ENCODE measurements around the gene UTP15. TPM values are rescaled to one million over a fixed set of nuclear protein-coding genes. Genes with fewer than 3 reads are reported as not detected.

UTP15 gene
- total RNA-seq, 4 donors from 2014 or later, result 24.9 to 51.0 (median 33.3) TPM

- ATAC-seq (ENCODE audit: low FRiP score) (no peak), DNase-seq (ENCODE audit: low spot score) (no peak)
- TF ChIP-seq, protein P1, sequence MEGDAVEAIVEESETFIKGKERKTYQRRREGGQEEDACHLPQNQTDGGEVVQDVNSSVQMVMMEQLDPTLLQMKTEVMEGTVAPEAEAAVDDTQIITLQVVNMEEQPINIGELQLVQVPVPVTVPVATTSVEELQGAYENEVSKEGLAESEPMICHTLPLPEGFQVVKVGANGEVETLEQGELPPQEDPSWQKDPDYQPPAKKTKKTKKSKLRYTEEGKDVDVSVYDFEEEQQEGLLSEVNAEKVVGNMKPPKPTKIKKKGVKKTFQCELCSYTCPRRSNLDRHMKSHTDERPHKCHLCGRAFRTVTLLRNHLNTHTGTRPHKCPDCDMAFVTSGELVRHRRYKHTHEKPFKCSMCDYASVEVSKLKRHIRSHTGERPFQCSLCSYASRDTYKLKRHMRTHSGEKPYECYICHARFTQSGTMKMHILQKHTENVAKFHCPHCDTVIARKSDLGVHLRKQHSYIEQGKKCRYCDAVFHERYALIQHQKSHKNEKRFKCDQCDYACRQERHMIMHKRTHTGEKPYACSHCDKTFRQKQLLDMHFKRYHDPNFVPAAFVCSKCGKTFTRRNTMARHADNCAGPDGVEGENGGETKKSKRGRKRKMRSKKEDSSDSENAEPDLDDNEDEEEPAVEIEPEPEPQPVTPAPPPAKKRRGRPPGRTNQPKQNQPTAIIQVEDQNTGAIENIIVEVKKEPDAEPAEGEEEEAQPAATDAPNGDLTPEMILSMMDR (IDR thresholded peaks at IDR 0.05), result no peak
Measured at GRCh38 chr5:73623060-73623459, 57.5 kb downstream of the UTP15 start.

DNA sequence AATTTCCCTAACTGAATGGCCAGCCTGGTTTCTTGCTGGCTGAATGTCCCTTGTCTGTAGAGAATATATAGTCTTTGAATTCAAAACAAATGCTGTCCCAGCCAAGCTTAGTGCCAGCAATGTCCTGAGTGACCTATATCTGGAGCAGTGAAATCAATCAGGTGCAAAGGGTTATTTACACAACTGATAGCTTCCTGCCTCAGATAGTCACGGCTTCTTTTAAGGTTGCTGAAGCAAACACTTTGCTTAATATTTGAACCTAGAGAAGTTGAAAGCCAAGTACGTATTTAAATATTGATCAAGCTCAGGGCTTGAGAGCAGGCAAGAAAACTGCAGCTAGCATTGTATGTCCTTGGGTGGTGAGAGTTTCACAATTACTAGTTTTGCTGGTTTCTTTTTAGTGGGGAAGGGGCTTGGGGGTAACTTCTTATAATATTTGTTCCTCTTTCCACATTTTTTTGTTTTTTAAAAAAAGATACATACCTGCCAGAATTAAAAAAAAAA is 58.4 kb downstream of the UTP15 start:
- TF ChIP-seq, protein P1 (IDR thresholded peaks at IDR 0.05), result no peak
- ATAC-seq (ENCODE audit: low FRiP score), result no peak

DNA sequence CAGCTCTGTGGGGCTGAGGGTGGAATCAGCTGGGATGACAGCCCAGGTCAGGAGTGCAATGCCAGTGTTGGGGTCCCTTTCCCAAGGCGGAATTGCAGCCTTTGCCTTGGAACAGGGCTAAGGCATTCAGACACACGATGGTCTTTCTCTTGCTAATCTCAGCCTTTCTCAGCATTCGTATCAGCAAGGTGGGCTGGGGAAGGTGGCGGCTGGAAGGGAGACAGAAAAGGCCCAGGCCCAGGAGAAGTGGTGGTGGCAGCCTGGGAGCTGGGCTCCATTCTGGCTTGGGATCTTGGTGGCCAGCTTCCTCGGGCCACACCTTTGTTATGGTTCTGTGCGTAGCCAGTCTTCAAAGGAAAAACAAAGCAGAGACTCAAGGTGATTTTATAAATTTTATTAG is 59.3 kb downstream of the UTP15 start:
- TF ChIP-seq, protein P1 (IDR thresholded peaks at IDR 0.05), result no peak
- ATAC-seq (ENCODE audit: low FRiP score) (no peak), DNase-seq (ENCODE audit: low spot score) (no peak)

More for the DNA sequence above, 58.4 kb downstream of the UTP15 start:
- no peak for DNase-seq (ENCODE audit: low spot score)

- TF ChIP-seq, protein P1 (IDR thresholded peaks at IDR 0.05), result no peak
- ATAC-seq (ENCODE audit: low FRiP score) (peak; percentile 32), DNase-seq (ENCODE audit: low spot score) (no peak)
Measured at GRCh38 chr5:73625372-73625943, 59.9 kb downstream of the UTP15 start.

- DNase-seq (ENCODE audit: low spot score) (no peak), ATAC-seq (ENCODE audit: low FRiP score) (peak; percentile 87)
- TF ChIP-seq, protein P1 (IDR thresholded peaks at IDR 0.05), result no peak
Measured at GRCh38 chr5:73625944-73626811, 60.6 kb downstream of the UTP15 start, which contains the start of gene ARHGEF28. Gene ARHGEF28 (plus strand): TSS chr5:73626196. CDS start chr5:73684852, 58,656 bp downstream.

- DNase-seq (ENCODE audit: low spot score) (no peak), ATAC-seq (ENCODE audit: low FRiP score) (no peak)
- TF ChIP-seq, protein P1 (IDR thresholded peaks at IDR 0.05), result no peak
Measured at GRCh38 chr5:73626814-73627313, 61.3 kb downstream of the UTP15 start.

Data from omental fat pad (tissue), 4 donors.